Measurements from ENCODE around the gene TOR4A.
A peak's percentile ranks its signal among the peaks of the same experiment; 100 is the strongest.
"Not testable (repeated sequence)": the region's sequence is repeated elsewhere in the genome, so short reads cannot be mapped to it uniquely, and the experiment has no call there.

TOR4A gene

DNA sequence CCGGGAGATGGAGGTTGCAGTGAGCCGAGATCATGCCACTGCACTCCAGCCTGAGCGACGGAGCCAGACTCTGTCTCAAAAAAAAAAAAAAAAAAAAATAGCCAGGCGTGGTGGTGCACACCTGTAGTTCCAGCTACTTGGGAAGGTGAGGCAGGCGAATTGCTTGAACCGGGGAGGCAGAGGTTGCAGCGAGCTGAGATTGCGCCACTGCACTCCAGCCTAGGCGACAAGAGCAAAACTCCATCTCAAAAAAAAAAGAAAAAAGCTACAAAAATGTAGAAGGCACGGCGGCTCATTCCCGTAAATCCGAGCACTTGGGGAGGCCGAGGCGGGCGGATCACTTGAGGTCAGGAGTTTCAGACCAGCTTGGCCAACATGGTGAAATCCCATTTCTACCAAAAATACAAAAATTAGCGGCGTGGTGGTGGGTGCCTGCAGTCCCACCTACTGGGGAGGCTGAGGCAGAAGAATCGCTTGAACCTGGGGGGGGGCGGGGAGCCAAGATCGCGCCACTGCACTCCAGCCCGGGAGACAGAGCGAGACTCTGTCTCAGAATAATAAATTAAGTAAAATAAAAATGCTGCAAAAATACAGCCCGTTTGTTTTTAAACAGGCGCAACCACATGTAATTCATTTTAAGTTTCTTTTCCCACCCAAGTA, 37.9 kb upstream of the TOR4A start:
- peak; percentile 19 for DNase-seq (ENCODE audit: low spot score)

DNA sequence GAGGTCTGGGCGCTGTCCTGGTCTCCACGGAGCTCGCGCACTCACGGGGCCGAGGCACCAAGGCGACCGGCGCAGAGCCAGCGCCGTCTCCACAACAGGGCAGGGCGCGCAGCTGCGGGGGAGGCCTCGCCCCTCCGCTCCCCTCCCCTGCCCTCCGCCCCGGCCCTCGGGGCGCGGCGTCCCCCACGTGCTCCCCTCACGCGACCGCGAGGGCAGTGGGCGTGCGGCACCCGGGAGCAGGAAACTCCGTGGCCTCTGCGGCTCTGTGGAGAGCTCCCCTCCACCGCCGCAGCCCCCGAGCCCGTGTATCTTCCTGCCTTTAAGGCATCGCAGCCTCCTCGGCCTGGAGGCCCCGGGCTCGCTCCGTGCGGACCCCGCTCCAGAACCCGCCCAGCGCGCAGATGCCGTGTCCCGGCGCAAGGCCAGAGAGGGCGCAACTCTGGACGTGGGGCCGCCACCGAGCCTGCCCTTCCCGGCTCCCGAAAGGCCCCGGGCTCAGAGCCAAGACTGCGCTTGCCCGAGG, 37.1 kb upstream of the TOR4A start:
- DNase-seq (ENCODE audit: low spot score) = peak; percentile 74

DNA sequence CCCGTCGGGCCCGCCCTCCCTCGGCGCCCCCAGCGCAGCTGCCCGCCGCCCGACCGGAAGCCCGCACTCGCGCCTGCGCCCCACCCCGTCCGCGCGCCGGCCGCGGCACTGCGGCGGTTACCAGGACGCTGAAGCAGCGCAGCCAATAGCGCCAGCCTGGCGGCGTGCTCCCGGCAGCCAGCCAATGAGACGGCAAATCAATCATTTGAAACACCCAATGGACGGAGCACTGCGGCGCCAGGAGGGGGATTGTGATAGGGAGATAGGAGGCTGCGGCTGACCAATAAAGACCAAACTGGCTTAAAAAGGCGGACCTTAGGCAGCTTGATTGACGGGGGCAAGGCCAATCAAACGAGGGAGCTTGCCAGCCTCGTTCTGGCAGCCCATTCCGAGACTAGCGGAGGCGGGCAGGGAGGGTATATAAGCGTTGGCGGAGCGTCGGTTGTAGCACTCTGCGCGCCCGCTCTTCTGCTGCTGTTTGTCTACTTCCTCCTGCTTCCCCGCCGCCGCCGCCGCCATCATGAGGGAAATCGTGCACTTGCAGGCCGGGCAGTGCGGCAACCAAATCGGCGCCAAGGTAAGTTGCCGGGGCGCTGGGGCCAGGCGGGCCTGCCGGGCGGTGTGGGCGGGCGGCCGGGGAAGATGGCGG, 36.6 kb upstream of the TOR4A start, which contains the start of gene TUBB4B:
Gene TUBB4B, plus strand, starts transcription at position 447 of the 649 bp plus-strand sequence. Its CDS starts 74 bp downstream, at position 521.
- peak; percentile 100 for DNase-seq (ENCODE audit: low spot score)

DNA sequence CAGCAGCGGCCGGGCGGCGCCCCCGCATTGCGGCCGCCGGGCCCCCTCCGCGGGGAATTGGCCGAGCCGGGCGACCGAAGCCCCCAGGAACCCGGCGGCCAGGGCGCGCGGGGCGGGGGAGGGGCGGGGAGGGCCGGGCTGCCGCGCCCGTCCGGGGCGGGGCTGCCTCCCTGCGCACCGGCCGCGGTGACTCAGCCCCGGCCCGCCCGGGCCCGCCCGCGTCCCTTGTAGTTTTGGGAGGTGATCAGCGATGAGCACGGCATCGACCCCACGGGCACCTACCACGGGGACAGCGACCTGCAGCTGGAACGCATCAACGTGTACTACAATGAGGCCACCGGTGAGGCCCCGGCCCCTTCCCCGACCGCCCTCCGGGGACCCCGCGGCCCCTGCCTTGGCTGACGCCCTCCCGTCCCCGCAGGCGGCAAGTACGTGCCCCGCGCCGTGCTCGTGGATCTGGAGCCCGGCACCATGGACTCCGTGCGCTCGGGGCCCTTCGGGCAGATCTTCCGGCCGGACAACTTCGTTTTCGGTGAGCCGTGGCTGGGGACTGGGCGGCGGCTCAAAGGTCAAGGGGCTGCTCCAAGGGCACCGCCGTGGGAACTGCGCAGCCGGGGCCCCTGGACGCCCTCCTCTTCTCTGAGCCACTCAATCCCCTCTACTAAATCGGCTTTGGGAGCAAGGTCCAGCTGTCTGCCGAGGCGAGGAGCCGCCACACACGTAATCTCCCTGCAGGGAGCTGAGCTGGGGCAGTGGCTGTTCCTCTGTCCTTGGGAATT, 35.8 kb upstream of the TOR4A start:
- peak; percentile 83 for DNase-seq (ENCODE audit: low spot score)

DNA sequence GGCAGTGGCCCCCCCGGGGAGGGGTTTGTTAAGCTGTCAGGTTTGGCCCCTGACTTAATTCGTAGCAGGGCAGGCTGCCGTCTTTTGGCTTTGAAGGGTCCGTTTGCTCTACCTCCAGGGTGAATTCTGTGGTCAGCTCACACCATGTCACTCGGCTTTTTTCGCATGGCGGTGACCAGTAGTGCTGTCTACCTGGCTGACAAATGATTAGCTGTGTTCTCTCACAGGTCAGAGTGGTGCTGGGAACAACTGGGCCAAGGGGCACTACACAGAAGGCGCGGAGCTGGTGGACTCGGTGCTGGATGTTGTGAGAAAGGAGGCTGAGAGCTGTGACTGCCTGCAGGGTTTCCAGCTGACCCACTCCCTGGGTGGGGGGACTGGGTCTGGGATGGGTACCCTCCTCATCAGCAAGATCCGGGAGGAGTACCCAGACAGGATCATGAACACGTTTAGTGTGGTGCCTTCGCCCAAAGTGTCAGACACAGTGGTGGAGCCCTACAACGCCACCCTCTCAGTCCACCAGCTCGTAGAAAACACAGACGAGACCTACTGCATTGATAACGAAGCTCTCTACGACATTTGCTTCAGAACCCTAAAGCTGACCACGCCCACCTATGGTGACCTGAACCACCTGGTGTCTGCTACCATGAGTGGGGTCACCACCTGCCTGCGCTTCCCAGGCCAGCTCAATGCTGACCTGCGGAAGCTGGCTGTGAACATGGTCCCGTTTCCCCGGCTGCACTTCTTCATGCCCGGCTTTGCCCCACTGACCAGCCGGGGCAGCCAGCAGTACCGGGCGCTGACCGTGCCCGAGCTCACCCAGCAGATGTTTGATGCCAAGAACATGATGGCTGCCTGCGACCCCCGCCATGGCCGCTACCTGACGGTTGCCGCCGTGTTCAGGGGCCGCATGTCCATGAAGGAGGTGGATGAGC, 35.0 kb upstream of the TOR4A start:
- DNase-seq (ENCODE audit: low spot score) = peak; percentile 27

DNA sequence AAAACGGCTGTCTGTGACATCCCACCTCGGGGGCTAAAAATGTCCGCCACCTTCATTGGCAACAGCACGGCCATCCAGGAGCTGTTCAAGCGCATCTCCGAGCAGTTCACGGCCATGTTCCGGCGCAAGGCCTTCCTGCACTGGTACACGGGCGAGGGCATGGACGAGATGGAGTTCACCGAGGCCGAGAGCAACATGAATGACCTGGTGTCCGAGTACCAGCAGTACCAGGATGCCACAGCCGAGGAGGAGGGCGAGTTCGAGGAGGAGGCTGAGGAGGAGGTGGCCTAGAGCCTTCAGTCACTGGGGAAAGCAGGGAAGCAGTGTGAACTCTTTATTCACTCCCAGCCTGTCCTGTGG, 34.3 kb upstream of the TOR4A start:
- not testable (repeated sequence) for DNase-seq (ENCODE audit: low spot score)

DNA sequence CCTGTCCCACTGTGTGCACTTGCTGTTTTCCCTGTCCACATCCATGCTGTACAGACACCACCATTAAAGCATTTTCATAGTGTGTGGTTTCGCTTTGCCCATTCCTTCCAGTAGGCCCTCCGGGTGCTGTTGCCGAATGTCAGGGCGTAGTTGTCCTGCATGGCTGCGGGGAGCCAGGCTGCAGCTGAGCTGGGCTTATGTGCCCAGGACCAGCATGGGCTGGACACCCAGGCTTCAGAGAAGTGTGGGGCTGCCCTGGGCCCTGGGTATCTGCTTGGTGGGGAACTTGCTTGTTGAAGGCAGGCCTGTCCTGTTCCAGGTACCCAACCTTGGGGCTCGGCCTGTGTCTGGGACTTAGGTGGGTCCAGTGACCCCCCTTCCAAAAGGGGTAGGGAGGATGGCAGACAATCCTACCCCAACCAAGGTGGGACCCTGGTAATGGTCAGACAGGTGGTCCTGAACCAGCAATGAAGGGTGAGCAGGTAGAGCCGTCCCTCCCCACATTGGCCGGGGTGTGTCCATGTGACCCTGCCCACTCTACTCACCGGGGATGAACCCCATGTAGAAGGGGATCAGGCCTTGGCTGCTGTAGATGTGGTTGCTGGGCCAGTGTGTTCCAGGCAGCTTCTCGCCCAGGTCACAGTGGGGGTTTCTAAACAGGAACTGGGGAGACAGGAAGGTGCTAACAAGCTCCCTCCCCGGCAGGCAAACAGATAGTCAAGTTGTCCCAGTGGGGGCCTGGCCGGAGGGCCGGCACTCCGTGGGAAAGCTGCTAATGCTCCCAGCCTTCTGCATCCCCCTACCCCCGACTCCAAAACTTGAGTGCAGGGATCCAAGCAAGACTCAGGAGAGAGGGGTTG, 33.7 kb upstream of the TOR4A start:
- DNase-seq (ENCODE audit: low spot score) = no peak

DNA sequence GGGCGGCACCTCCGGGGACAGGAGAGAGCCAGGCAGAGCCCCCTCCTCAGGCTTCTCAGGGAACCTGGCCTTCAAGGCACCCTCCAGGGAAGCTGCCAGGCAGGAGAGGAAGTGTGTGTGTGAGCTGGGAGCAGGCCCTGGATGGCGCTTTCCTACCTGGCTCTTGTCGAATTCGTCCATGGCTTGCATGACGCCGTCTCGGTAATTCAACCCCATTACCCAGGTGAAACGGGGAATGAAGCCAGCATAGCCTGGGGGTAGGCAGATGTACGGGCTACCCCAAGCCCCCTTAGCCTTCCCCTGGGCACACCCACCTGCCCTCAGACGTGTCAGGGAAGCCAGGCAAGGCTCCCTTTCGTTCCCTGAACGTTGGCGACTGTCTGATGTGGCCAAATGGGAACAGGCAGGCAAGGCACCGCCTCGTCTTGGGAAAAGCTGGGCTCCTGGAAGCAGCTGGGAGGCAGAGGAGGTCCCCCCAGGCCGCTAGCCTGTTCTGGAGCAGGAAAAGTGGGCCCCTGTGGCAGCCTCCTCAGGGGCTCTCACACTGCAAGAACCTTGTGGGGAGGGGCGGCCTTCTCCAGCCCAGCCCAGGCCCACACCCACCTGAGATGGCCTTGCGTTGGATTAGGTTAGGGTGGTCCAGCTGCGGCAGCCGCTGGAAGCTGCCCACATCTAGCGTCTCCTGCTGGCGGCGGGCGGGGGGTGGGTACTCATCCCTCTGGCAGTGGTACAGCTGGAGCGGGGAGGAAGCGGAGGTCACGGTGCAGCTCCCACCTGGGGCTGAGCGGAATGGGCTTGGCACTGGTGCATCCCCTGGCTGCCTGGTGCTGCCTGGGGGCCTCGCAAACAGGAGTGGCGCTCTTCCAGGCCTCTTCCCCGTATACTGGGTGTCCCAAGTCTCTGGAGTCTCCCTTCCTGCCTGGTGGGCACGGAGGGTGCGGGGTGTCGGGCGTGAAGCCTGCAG, 32.8 kb upstream of the TOR4A start:
- no peak for DNase-seq (ENCODE audit: low spot score)

DNA sequence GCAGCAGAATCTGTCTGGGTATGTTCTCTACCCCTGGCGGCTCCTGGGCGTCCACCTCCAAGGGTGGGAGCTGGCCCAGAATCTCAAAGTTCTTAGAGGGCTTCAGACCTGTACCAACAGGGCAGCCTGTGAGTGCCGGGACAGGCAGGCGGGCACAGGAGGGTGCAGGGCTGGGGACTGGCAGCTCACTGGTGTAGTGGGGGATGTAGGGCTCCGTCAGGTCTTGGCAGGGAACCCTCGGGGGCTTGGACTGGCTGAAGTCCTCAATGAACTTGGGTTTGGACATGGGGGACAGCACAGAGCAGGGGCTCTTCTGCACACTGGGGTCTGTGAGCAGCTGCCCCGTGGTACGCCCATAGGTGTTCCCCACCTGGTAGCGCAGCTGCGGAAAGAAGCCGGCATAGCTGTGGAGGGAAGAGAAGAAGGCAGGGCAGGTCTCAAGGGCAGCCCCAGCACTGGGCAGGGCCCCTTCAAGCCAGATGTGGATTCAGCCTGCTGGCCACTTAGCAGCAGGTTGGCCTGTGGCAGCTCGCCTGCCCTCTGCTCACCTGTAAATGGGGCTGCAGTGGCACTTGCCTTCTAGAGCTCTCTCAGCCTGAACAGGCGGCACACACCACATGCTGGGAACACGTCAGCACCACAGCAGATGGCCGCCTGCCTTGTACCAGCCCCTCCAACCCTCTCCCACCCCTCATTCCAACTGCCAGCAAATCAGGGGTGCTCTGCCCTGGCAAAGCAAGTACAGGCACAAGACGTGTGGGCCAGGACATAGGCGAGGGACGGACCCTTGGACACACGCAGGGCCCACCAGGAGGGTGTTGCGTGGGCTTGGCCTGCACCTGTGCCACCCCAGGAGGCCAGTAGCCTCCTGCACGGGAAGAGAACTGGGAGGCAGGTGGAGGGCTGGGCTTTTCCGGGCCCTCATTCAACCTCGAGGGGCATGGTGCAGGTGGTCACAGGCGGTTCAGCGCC, 31.8 kb upstream of the TOR4A start:
- no peak for DNase-seq (ENCODE audit: low spot score)

DNA sequence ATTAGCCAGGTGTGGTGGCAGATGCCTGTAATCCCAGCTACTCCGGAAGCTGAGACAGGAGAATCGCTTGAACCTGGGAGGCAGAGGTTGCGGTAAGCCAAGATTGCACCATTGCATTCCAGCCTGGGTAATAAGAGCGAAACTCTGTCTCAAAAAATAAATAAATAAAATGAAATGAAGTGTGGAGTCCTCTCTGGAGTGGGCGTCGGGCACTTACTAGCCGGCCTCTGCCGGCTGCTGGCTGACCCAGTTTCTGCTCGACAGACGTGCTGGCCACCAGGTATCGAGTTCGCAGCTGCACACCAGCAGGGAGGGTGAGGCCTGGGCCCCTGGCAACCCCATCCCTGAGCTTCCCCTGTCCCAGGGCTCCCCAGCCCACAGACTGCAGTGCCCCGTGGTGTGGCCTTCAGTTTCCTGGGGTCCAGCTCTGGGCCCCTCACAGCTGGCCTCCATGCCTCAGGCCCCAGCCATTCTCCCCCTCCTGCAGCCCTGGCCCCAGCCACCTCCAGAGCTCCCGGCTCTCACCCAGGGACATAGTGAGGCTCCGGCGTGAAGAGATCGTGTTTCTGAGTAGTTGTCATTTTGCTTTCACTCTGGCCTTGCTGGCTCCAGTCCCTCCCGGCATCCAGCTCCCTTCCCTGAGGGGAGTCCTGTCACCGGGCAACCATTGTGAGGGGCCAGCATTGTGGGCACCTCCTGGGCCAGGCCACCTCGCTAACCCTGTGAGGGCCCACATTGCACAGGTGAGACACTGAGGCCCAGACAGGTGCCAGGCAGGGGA, 30.2 kb upstream of the TOR4A start:
- no peak for DNase-seq (ENCODE audit: low spot score)

DNA sequence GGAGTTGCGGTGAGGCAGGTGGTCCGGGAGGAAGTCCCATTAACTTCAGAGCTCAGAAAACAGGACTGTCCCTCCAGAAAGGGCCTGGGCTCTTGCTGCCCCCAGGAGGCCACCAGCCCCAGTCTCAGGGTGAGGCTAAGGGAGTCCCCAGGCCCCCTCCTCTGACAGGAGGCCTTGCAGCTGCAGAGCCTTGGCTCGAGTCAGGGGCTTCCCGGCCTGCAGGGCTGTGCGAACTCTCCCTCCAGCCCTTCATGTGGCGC, 29.7 kb upstream of the TOR4A start:
- no peak for DNase-seq (ENCODE audit: low spot score)

DNA sequence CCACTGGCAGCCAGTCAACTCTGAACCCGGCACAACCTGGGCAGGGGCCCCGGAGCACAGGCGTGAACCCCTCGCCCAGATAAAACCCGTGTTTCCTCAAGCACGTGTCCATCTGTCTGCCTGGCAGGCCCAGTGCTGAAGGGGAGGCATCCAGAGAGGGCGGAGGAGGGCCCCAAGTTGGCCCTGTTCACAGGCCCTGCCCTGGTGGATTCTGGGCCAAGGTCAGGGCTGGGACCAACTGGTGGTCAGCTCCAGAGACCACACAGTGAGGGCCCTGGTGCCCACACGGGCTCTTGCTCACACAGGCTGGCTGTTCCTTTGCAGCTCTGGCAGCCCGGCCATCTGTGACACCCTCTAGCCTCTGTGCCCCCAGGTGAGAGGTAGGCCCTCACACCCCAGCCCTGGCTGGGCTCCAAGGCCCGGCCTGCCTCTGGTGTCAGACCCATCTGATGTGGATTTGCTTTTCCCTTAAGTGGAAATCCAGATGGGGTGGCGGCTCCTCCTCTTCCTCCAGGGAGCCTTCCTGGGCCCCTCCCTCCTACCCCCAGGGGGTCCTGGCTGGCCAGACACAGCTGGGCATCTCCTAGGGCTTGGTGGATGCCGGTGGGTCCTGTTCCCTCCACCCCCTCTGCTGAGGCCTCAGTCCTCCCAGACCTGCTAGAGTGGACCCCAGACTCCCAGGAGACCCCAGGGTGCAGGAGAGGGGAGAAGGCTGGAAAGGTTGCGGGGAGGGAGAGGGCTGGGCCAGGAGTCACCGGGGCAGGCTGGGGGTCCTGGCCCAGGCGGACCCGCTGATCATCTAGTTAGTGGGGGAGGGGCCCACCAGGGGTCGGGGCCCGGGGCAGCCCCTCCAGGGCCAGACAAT, 27.0 kb upstream of the TOR4A start:
- no peak for DNase-seq (ENCODE audit: low spot score)

DNA sequence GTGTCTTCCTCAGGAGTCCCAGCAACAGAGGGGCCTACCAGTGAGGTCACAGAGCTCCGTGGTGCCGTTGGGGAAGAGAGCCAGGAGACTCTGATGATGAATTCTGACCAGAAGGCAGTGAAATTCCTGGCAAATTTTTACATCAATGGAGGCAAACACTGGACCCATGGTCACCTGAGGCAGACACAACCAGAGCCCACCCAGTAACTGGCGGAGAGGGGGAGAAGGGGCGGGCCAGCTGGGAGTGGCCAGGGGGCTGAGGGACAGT, 26.4 kb upstream of the TOR4A start, which contains the start of gene STPG3:
Gene STPG3, plus strand, starts transcription at position 93 of the 268 bp plus-strand sequence. Its CDS starts 1 bp downstream, at position 94.
- DNase-seq (ENCODE audit: low spot score) = no peak

DNA sequence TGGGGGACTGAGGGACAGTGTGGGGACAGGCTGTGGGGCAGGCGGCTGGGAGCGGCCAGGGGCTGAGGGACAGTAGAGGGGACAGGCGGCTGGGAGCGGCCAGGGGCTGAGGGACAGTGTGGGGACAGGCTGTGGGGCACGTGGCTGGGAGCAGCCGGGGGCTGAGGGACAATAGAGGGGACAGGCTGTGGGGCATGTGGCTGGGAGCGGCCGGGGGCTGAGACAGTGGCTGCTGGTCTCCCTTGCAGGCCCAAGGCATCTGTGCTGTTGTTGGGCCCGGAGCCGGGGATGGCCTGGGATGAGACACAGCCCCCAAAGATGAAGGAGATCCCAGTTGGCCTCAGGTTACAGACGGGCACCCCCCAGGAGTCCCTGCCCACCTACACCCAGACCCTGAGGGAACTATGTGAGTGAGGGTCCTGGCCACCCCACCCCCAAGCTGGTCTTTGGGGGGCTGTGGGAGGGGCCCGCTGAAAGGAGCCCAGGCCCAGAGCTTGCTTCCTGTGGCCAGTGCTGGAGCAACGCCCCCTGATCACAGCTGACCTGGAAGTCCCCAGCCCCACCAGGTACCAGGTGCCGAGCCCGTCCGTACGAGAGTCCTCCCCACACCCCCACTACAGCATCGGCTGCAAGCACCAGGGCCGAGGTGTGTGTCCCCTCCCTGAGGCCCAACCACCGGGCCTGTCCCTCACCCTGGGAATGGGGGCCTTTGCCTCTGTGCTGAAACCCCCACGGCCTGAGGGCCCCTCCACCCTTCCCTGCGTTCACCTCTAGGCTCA, 25.8 kb upstream of the TOR4A start:
- DNase-seq (ENCODE audit: low spot score) = no peak

DNA sequence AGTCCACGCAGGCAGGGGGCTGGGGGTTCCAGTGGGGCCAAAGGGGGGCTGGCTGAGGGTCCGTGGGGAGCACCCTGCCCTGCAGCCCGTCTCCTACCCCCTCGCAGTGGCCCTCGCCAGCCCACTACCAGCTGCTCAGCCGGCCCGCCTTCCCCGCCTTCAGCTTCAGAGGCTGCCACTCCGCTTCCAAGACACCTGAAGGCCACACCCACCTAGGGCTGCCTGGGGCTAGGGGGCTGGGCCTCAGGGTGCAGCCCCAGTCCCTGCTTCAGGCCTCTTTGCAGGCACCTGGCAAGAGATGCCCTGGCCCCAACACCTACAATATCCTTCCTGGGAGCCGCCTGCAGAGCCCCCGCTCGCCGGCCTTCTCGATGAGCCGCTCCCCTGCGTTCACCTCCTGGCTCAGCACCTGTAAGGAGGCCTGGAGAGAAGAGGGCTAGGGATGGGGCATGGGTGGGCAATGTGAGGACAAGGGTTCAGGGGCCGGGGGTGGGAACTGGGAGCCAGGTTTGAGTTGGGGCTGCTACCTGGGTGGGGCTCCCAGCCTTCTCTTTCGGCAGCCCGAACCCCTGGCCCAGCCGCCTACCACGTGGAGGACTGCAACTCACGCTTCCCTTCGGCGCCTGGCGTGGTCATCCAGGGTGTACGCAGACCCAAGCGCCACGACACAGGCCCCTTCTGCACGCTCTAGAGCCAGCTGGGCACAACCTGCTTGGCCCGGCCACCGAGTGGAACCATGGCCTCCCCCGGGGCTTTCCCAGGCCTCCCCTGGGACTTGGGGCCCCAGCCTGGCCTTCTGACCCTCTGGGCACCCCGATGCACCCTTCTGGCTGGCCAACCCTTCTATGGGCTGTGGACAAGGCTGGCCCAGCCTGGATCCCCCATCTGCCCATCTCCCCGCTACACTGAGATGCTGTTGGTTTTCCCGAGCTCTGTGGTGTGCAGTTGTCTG, 24.7 kb upstream of the TOR4A start:
- DNase-seq (ENCODE audit: low spot score) = no peak
